Lower lobe of right lung (tissue), 2 donors: ENCODE results near the gene ESR1. TPM values are rescaled to one million over a fixed set of nuclear protein-coding genes. Genes with fewer than 3 reads are reported as not detected.
"Not testable (repeated sequence)": the region's sequence is repeated elsewhere in the genome, so short reads cannot be mapped to it uniquely, and the experiment has no call there.

Experiments
- ATAC-seq, 2 donors: fragments of 200-7000 bp; cut with Tn5 transposase; one replicate each; pipeline ENCODE4 v1.9.1; 2020 to 2022; ENCODE audit warnings: mild to moderate bottlenecking in 2 of 2, moderate library complexity in 2 of 2
- DNase-seq: peaks from one replicate; pipeline ENCODE4 v3.0.0-alpha.2; 2020
- H3K27ac ChIP-seq: fragments of 200-600 bp; one replicate; pipeline ENCODE4 v1.8.0; 2022
- H3K27me3 ChIP-seq: fragments of 200-600 bp; one replicate; pipeline ENCODE4 v1.8.0; 2022; ENCODE audit warnings: low read depth
- H3K36me3 ChIP-seq: fragments of 200-600 bp; one replicate; pipeline ENCODE4 v1.8.0; 2022; ENCODE audit warnings: mild to moderate bottlenecking
- H3K4me1 ChIP-seq: fragments of 200-600 bp; one replicate; pipeline ENCODE4 v1.8.0; 2022
- H3K4me3 ChIP-seq: fragments of 200-600 bp; one replicate; pipeline ENCODE4 v1.8.0; 2022; ENCODE audit warnings: mild to moderate bottlenecking
- H3K9me3 ChIP-seq: fragments of 200-600 bp; one replicate; pipeline ENCODE4 v1.8.0; 2022
- CTCF ChIP-seq: fragments of 200-600 bp; IDR thresholded peaks from one replicate; pipeline ENCODE4 v1.8.0; 2022; ENCODE audit warnings: antibody characterized with exemption, mild to moderate bottlenecking
- intact Hi-C: fragments of 100-400 bp; cut with DNase I; formaldehyde crosslinking; loops from one replicate; pipeline ENCODE4 v1.11.0; 2022
- total RNA-seq: library from RNA; stranded (reverse); fragmentation: NEBNext Ultra II Directional; extraction: Animal tissue kit (Norgen Biotek cat#: 25700); gene quantifications from one replicate; pipeline ENCODE4 v1.2.1, GENCODE V29; 2021
- donor health status: DM: no; HTN: yes; CAD: no; lungs with severe emphysema.

ESR1 gene
- total RNA-seq, 1 donor from 2014 or later = 3.7 TPM

GRCh38 chr6:151962246-151962846, 154.9 kb downstream of the ESR1 start:
- Histone ChIP-seq H3K36me3 (no peaks in the 10 kb centered on the region), H3K27ac (no peak overlapping the region), H3K27me3 (no peaks in the 10 kb centered on the region), H3K9me3 (no peaks in the 10 kb centered on the region), H3K4me1 (no peaks in the 10 kb centered on the region), H3K4me3 (no peak overlapping the region)
- TF ChIP-seq CTCF = no peak
- intact Hi-C loops = no loop called here
- ATAC-seq (no peak), DNase-seq (no peak)

- Histone ChIP-seq H3K9me3 (no peaks in the 10 kb centered on the region), H3K27ac (no peak overlapping the region), H3K4me1 (no peaks in the 10 kb centered on the region), H3K27me3 (no peaks in the 10 kb centered on the region), H3K4me3 (no peak overlapping the region), H3K36me3 (no peaks in the 10 kb centered on the region)
- ATAC-seq = no peak
- no peak for DNase-seq
- intact Hi-C loops = no loop called here
- TF ChIP-seq CTCF = no peak
Measured at GRCh38 chr6:151963001-151963400, 155.5 kb downstream of the ESR1 start.

GRCh38 chr6:151964412-151964811, 156.9 kb downstream of the ESR1 start:
- intact Hi-C loops, H3K9me3 ChIP-seq, DNase-seq, H3K4me3 ChIP-seq, H3K36me3 ChIP-seq, H3K4me1 ChIP-seq, ATAC-seq, H3K27ac ChIP-seq, H3K27me3 ChIP-seq: not testable (repeated sequence)

GRCh38 chr6:151974061-151974617, 166.7 kb downstream of the ESR1 start:
- ATAC-seq = no peak
- H3K9me3 ChIP-seq = no peaks in the 10 kb centered on the region
- no peak for TF ChIP-seq CTCF

GRCh38 chr6:151975795-151976194, 168.3 kb downstream of the ESR1 start:
- Histone ChIP-seq H3K36me3 (no peaks in the 10 kb centered on the region), H3K4me1 (no peaks in the 10 kb centered on the region), H3K4me3 (no peak overlapping the region), H3K27me3 (no peaks in the 10 kb centered on the region), H3K9me3 (no peaks in the 10 kb centered on the region), H3K27ac (no peak overlapping the region)
- intact Hi-C loops = no loop called here
- ATAC-seq (no peak), DNase-seq (no peak)
- TF ChIP-seq CTCF = no peak

More at GRCh38 chr6:151974061-151974617, 166.7 kb downstream of the ESR1 start:
- Histone ChIP-seq H3K4me1 (no peaks in the 10 kb centered on the region), H3K36me3 (no peaks in the 10 kb centered on the region), H3K4me3 (no peak overlapping the region), H3K27me3 (no peaks in the 10 kb centered on the region), H3K27ac (no peak overlapping the region)
- DNase-seq = no peak
- intact Hi-C loops = no loop called here

- H3K4me3 ChIP-seq, H3K4me1 ChIP-seq, intact Hi-C loops, H3K27ac ChIP-seq, H3K27me3 ChIP-seq, ATAC-seq, DNase-seq, H3K9me3 ChIP-seq, H3K36me3 ChIP-seq: not testable (repeated sequence)
Measured at GRCh38 chr6:151988199-151988598, 180.7 kb downstream of the ESR1 start.
